Suprapubic skin (tissue), 4 donors: ENCODE results near the gene DMRTA1.

Experiments
- CTCF ChIP-seq, 2 donors: fragments of 200-600 bp in 1 of 2; fragments of 450-650 bp in 1 of 2; sonication (generic) in 1 of 2; IDR thresholded peaks; one replicate each; pipeline ENCODE4 v1.5.1; 2016 to 2019; ENCODE audit warnings: antibody characterized with exemption in 2 of 2, mild to moderate bottlenecking in 1 of 2, moderate library complexity in 1 of 2
- POLR2A ChIP-seq, 2 donors: fragments of 450-650 bp; IDR thresholded peaks; one replicate each; pipeline ENCODE4 v1.6.1; 2017; ENCODE audit warnings: antibody characterized with exemption in 2 of 2, mild to moderate bottlenecking in 2 of 2, moderate library complexity in 2 of 2
- POLR2AphosphoS5 ChIP-seq, 3 donors: sonication (generic); formaldehyde crosslinking; IDR thresholded peaks; one replicate each; pipeline ENCODE4 v1.6.1; 2017; ENCODE audit warnings: antibody characterized with exemption in 3 of 3

- TF ChIP-seq POLR2A (IDR thresholded peaks at IDR 0.05) (no peak), CTCF (IDR thresholded peaks at IDR 0.05) (peak in 1 of 2 donors; percentile 42), POLR2AphosphoS5 (IDR thresholded peaks at IDR 0.05) (no peak)
Observed at GRCh38 chr9:22469928-22470544, 23.4 kb downstream of the DMRTA1 start.
